Stimulated activated CD4-positive, alpha-beta T cell treated with anti-CD3 and anti-CD28 coated beads, Interleukin-2, amount 100 ng/mL, for 24 hours (primary cell): ENCODE results near the gene MAST4.
A peak's percentile ranks its signal among the peaks of the same experiment; 100 is the strongest.

Experiments used
- DNase-seq, 2 donors: peaks; one replicate each; pipeline ENCODE4 v3.0.0-alpha.2; 2020

The MAST4 gene

GRCh38 chr5:66708368-66708767 lies 112.2 kb downstream of the MAST4 start:
- no peak for DNase-seq

- DNase-seq = no peak
These were observed 114.4 kb downstream of the MAST4 start for GRCh38 chr5:66710557-66711088.

- no peak for DNase-seq
These were observed 117.8 kb downstream of the MAST4 start for GRCh38 chr5:66713998-66714397.

- DNase-seq = no peak
These were observed 121.5 kb downstream of the MAST4 start for GRCh38 chr5:66717455-66718373.

GRCh38 chr5:66718374-66719002 lies 122.3 kb downstream of the MAST4 start:
- no peak for DNase-seq

- DNase-seq = no peak
These were observed 124.6 kb downstream of the MAST4 start for GRCh38 chr5:66720780-66721179.

GRCh38 chr5:66722686-66723085 lies 126.5 kb downstream of the MAST4 start:
- no peak for DNase-seq

- no peak for DNase-seq
These were observed 128.4 kb downstream of the MAST4 start for GRCh38 chr5:66724349-66725139.

- DNase-seq = no peak
These were observed 131.4 kb downstream of the MAST4 start for GRCh38 chr5:66727630-66728029.

GRCh38 chr5:66728049-66728448 lies 131.9 kb downstream of the MAST4 start:
- DNase-seq = no peak

- DNase-seq = no peak
These were observed 140.9 kb downstream of the MAST4 start for GRCh38 chr5:66737096-66737495.

GRCh38 chr5:66738136-66738535 lies 141.9 kb downstream of the MAST4 start:
- DNase-seq = no peak

- no peak for DNase-seq
These were observed 142.8 kb downstream of the MAST4 start for GRCh38 chr5:66739021-66739420.

GRCh38 chr5:66739951-66740350 lies 143.8 kb downstream of the MAST4 start:
- no peak for DNase-seq

- no peak for DNase-seq
These were observed 145.2 kb downstream of the MAST4 start for GRCh38 chr5:66741394-66741793.

- peak in 1 of 2 donors; percentile 3 for DNase-seq
These were observed 146.1 kb downstream of the MAST4 start for GRCh38 chr5:66742083-66742895.

- DNase-seq = no peak
These were observed 146.7 kb downstream of the MAST4 start for GRCh38 chr5:66742896-66743247.

GRCh38 chr5:66743344-66743743 lies 147.2 kb downstream of the MAST4 start:
- DNase-seq = no peak

- peak in 1 of 2 donors; percentile 4 for DNase-seq
These were observed 147.8 kb downstream of the MAST4 start for GRCh38 chr5:66744040-66744439.

- DNase-seq = no peak
These were observed 149.1 kb downstream of the MAST4 start for GRCh38 chr5:66745297-66745696.

GRCh38 chr5:66747607-66748006 lies 151.4 kb downstream of the MAST4 start:
- DNase-seq = no peak

GRCh38 chr5:66752668-66753067 lies 156.5 kb downstream of the MAST4 start:
- peak in 1 of 2 donors; percentile 19 for DNase-seq
